ENCODE results near the gene SLC9A4.

Gene SLC9A4

GRCh38 chr2:102508863-102509262 lies 35.8 kb downstream of the SLC9A4 start:
- no peaks in the 10 kb centered on the region for H3K79me2 ChIP-seq
- H3K4me1 ChIP-seq: no peaks in the 10 kb centered on the region
- TF ChIP-seq CTCF (IDR thresholded peaks at IDR 0.05): no peak
- H3K9ac ChIP-seq: no peak overlapping the region
- no peak overlapping the region for H3K4me3 ChIP-seq (ENCODE audit: low read depth, low read length)
- H3K27ac ChIP-seq: no peak overlapping the region
- no peak overlapping the region for H2AFZ ChIP-seq
- H3K27me3 ChIP-seq (ENCODE audit: control insufficient read depth, insufficient read depth, low read length): no peaks in the 10 kb centered on the region
- H3K9me3 ChIP-seq (ENCODE audit: control insufficient read depth, low read length): no peaks in the 10 kb centered on the region
- no peak overlapping the region for H3K4me2 ChIP-seq (ENCODE audit: low read length)
- H3K36me3 ChIP-seq (ENCODE audit: control insufficient read depth, insufficient read depth, low read length): no peaks in the 10 kb centered on the region

GRCh38 chr2:102509749-102510148 lies 36.7 kb downstream of the SLC9A4 start:
- Histone ChIP-seq H3K27ac (no peak overlapping the region), H3K4me2 (ENCODE audit: low read length) (no peak overlapping the region), H3K4me1 (no peaks in the 10 kb centered on the region), H3K9me3 (ENCODE audit: control insufficient read depth, low read length) (no peaks in the 10 kb centered on the region), H3K27me3 (ENCODE audit: control insufficient read depth, insufficient read depth, low read length) (no peaks in the 10 kb centered on the region), H2AFZ (no peak overlapping the region), H3K36me3 (ENCODE audit: control insufficient read depth, insufficient read depth, low read length) (no peaks in the 10 kb centered on the region), H3K9ac (no peak overlapping the region), H3K4me3 (ENCODE audit: low read depth, low read length) (no peak overlapping the region), H3K79me2 (no peaks in the 10 kb centered on the region)
- no peak for TF ChIP-seq CTCF (IDR thresholded peaks at IDR 0.05)

- no peak overlapping the region for H2AFZ ChIP-seq
- H3K4me2 ChIP-seq (ENCODE audit: low read length): no peak overlapping the region
- no peaks in the 10 kb centered on the region for H3K27me3 ChIP-seq (ENCODE audit: control insufficient read depth, insufficient read depth, low read length)
- no peaks in the 10 kb centered on the region for H3K79me2 ChIP-seq
- H3K27ac ChIP-seq: no peak overlapping the region
- no peaks in the 10 kb centered on the region for H3K4me1 ChIP-seq
- no peaks in the 10 kb centered on the region for H3K36me3 ChIP-seq (ENCODE audit: control insufficient read depth, insufficient read depth, low read length)
- H3K4me3 ChIP-seq (ENCODE audit: low read depth, low read length): no peak overlapping the region
- H3K9me3 ChIP-seq (ENCODE audit: control insufficient read depth, low read length): no peaks in the 10 kb centered on the region
- no peak for TF ChIP-seq CTCF (IDR thresholded peaks at IDR 0.05)
- no peak overlapping the region for H3K9ac ChIP-seq
These were observed 38.0 kb downstream of the SLC9A4 start for GRCh38 chr2:102510791-102511575.

- Histone ChIP-seq H3K27me3 (ENCODE audit: control insufficient read depth, insufficient read depth, low read length) (no peaks in the 10 kb centered on the region), H2AFZ (no peak overlapping the region), H3K9ac (no peak overlapping the region), H3K27ac (no peak overlapping the region), H3K4me1 (no peaks in the 10 kb centered on the region), H3K36me3 (ENCODE audit: control insufficient read depth, insufficient read depth, low read length) (no peaks in the 10 kb centered on the region), H3K4me2 (ENCODE audit: low read length) (no peak overlapping the region), H3K79me2 (no peaks in the 10 kb centered on the region), H3K9me3 (ENCODE audit: control insufficient read depth, low read length) (no peaks in the 10 kb centered on the region), H3K4me3 (ENCODE audit: low read depth, low read length) (no peak overlapping the region)
- no peak for TF ChIP-seq CTCF (IDR thresholded peaks at IDR 0.05)
These were observed 39.1 kb downstream of the SLC9A4 start for GRCh38 chr2:102512161-102512560.
